HCT116 (cell line): Measurements from ENCODE around the gene OXER1. TPM values are rescaled to one million over a fixed set of nuclear protein-coding genes. Genes with fewer than 3 reads are reported as not detected.

Experiments used
- ATAC-seq: fragments of 200-7000 bp; cut with Tn5 transposase; 2 replicates; pipeline ENCODE4 v1.9.1; 2020; ENCODE audit warnings: mild to moderate bottlenecking, moderate library complexity
- BruUV-seq: library from RNA; stranded (reverse); fragments of 400-500 nt; replicated peaks from 2 replicates; lab custom pipeline; 2021; lab: Mats Ljungman, UMichigan
- CTCF ChIA-PET: fragments of 300-600 bp; sonication (Branson Sonifier 250); formaldehyde crosslinking; loops from one replicate; lab custom pipeline; 2021; ENCODE audit warnings: antibody characterized with exemption; lab: Charles Lee
- POLR2A ChIA-PET: fragments of 300-600, 350-600 bp; sonication (Branson Sonifier 250); formaldehyde crosslinking; loops from one replicate; lab custom pipeline; 2021; ENCODE audit warnings: antibody characterized with exemption; lab: Charles Lee
- RAD21 ChIA-PET, 2 experiments: fragments of 300-600 bp; sonication (Branson Sonifier 250); formaldehyde crosslinking; loops; one replicate each; lab custom pipeline; 2023; ENCODE audit warnings: low total read pairs in 2 of 2; ENCODE audit not compliant: uncharacterized antibody in 2 of 2, unreplicated experiment in 2 of 2, low non-redundant PET in 1 of 2; lab: Charles Lee
- DNase-seq: peaks from one replicate; pipeline ENCODE4 v3.0.0-alpha.2; 2010; ENCODE audit warnings: low read depth, low spot score
- H2AFZ ChIP-seq: fragments of 200-600 bp; shearing (Covaris generic), sonication (generic); 2 replicates; pipeline ENCODE4 v1.6.1; 2017; ENCODE audit warnings: low read depth, mixed run types, mixed read lengths, antibody characterized with exemption, low read length; ENCODE audit not compliant: poor library complexity, severe bottlenecking
- H3K27ac ChIP-seq: 2 replicates; pipeline ENCODE4 v1.5.1; 2012; ENCODE audit warnings: low read depth, low read length
- H3K27me3 ChIP-seq: fragments of 200-600 bp; sonication (generic); 2 replicates; pipeline ENCODE4 v1.6.1; 2016; ENCODE audit warnings: mixed run types, low read length, mixed read lengths; ENCODE audit not compliant: insufficient read depth
- H3K36me3 ChIP-seq, 2 experiments: fragments of 200-500 bp in 1 of 2; fragments of 200-600 bp in 1 of 2; sonication (Bioruptor generic) in 1 of 2; sonication (generic) in 1 of 2; 2 replicates each; pipeline versions ENCODE4 v1.5.1 to v1.6.1; 2014 to 2016; ENCODE audit warnings: low read length in 2 of 2, inconsistent platforms in 1 of 2, mixed read lengths in 1 of 2, mixed run types in 1 of 2; ENCODE audit not compliant: insufficient read depth in 2 of 2, control insufficient read depth in 1 of 2
- H3K4me1 ChIP-seq, 2 experiments: fragments of 200-600 bp in 1 of 2; sonication (generic) in 1 of 2; 2 replicates each; pipeline versions ENCODE4 v1.5.1 to v1.6.1; 2012 to 2017; ENCODE audit warnings: low read length in 2 of 2, inconsistent platforms in 1 of 2, mild to moderate bottlenecking in 1 of 2, mixed read lengths in 1 of 2, mixed run types in 1 of 2, moderate library complexity in 1 of 2; ENCODE audit not compliant: insufficient read depth in 2 of 2, control insufficient read depth in 1 of 2
- H3K4me2 ChIP-seq: fragments of 200-600 bp; sonication (generic); 2 replicates; pipeline ENCODE4 v1.6.1; 2017; ENCODE audit warnings: mixed run types, low read length, mixed read lengths
- H3K4me3 ChIP-seq, 2 experiments: fragments of 200-600 bp in 1 of 2; sonication (generic) in 1 of 2; replicated peaks in 1 of 2; 2 replicates each; pipeline ENCODE4 v1.5.1; 2011 to 2016; ENCODE audit warnings: low read length in 2 of 2, control low read depth in 1 of 2, low read depth in 1 of 2, mild to moderate bottlenecking in 1 of 2, mixed read lengths in 1 of 2, mixed run types in 1 of 2
- H3K79me2 ChIP-seq: fragments of 200-600 bp; sonication (generic); 2 replicates; pipeline ENCODE4 v1.6.1; 2017; ENCODE audit warnings: mild to moderate bottlenecking, mixed run types, low read length, moderate library complexity, mixed read lengths; ENCODE audit not compliant: insufficient read depth
- H3K9ac ChIP-seq: fragments of 200-600 bp; sonication (generic); 2 replicates; pipeline ENCODE4 v1.6.1; 2016; ENCODE audit warnings: low read length, mixed read lengths
- H3K9me2 ChIP-seq: fragments of 200-600 bp; sonication (generic), shearing (Covaris generic); 2 replicates; pipeline ENCODE4 v1.6.1; 2017; ENCODE audit warnings: mixed run types, mild to moderate bottlenecking, moderate library complexity; ENCODE audit not compliant: insufficient read depth
- H3K9me3 ChIP-seq, 2 experiments: fragments of 200-500 bp in 1 of 2; fragments of 200-600 bp in 1 of 2; sonication (Bioruptor generic) in 1 of 2; sonication (generic) in 1 of 2; 2 replicates each; pipeline ENCODE4 v1.6.1; 2014 to 2017; ENCODE audit warnings: low read length in 2 of 2, mixed read lengths in 2 of 2, inconsistent platforms in 1 of 2, low read depth in 1 of 2, mild to moderate bottlenecking in 1 of 2, mixed run types in 1 of 2, moderate library complexity in 1 of 2; ENCODE audit not compliant: control insufficient read depth in 1 of 2, insufficient read depth in 1 of 2
- H4K20me1 ChIP-seq: fragments of 200-600 bp; sonication (generic), shearing (Covaris generic); 2 replicates; pipeline ENCODE4 v1.6.1; 2017; ENCODE audit warnings: mixed run types, mild to moderate bottlenecking, moderate library complexity; ENCODE audit not compliant: insufficient read depth
- CBX3 ChIP-seq: IDR thresholded peaks from 2 replicates; pipeline ENCODE4 v1.6.1; 2012; ENCODE audit warnings: low read depth
- ELF1 ChIP-seq: IDR thresholded peaks from 2 replicates; pipeline ENCODE4 v1.6.1; 2012; ENCODE audit warnings: low read depth, borderline replicate concordance
- FOSL1 ChIP-seq: IDR thresholded peaks from 2 replicates; pipeline ENCODE4 v1.6.1; 2012; ENCODE audit warnings: low read depth
- MAX ChIP-seq: IDR thresholded peaks from 2 replicates; pipeline ENCODE4 v1.6.1; 2012
- RAD21 ChIP-seq: IDR thresholded peaks from 2 replicates; pipeline ENCODE4 v1.6.1; 2012; ENCODE audit warnings: low read depth, mild to moderate bottlenecking
- REST ChIP-seq: IDR thresholded peaks from 2 replicates; pipeline ENCODE4 v1.6.1; 2012; ENCODE audit warnings: low read depth
- SIN3A ChIP-seq: IDR thresholded peaks from 2 replicates; pipeline ENCODE4 v1.6.1; 2012; ENCODE audit warnings: low read depth
- SP1 ChIP-seq: IDR thresholded peaks from 2 replicates; pipeline ENCODE4 v1.6.1; 2012; ENCODE audit warnings: low read depth
- intact Hi-C: fragments of 100-400 bp; cut with micrococcal nuclease; formaldehyde crosslinking; loops from 2 replicates; pipeline ENCODE4 v1.10.0; 2022
- total RNA-seq: library from RNA; stranded (reverse); gene quantifications from one replicate; pipeline ENCODE4 v1.2.1, GENCODE V29; 2021; ENCODE audit not compliant: unreplicated experiment

Gene OXER1
- total RNA-seq, 1 experiment from 2014 or later, result not detected

- 0 out of 4 replicates have a peak, but pooled peaks cover 0 to 5% of the 10 kb centered on the region in 2 experiments for H3K9me3 ChIP-seq
- no peak overlapping the region for H3K4me3 ChIP-seq
- RAD21 ChIA-PET, result no interaction called here
- no peak overlapping the region for H3K4me2 ChIP-seq
- H3K27me3 ChIP-seq, result no peaks in the 10 kb centered on the region
- no peak overlapping the region for H2AFZ ChIP-seq
- H3K36me3 ChIP-seq, result no peaks in the 10 kb centered on the region
- no peaks in the 10 kb centered on the region for H3K9me2 ChIP-seq
- POLR2A ChIA-PET, result no interaction called here
- H4K20me1 ChIP-seq, result no peaks in the 10 kb centered on the region
- DNase-seq, result no peak
- H3K9ac ChIP-seq, result no peak overlapping the region
- no peaks in the 10 kb centered on the region for H3K79me2 ChIP-seq
- no peak for TF ChIP-seq ELF1
- TF ChIP-seq MAX, result no peak
- TF ChIP-seq REST, result no peak
- TF ChIP-seq SIN3A, result no peak
- TF ChIP-seq FOSL1, result no peak
- TF ChIP-seq CBX3, result no peak
- no peak for TF ChIP-seq SP1
- no peak for TF ChIP-seq RAD21
- H3K27ac ChIP-seq, result no peak overlapping the region
- no peak for ATAC-seq
- no TSS peak for BruUV-seq
- H3K4me1 ChIP-seq, result no peaks in the 10 kb centered on the region
- intact Hi-C loops, result no loop called here
- CTCF ChIA-PET, result no interaction called here
Measured at GRCh38 chr2:42781181-42781580, 17.2 kb upstream of the OXER1 start.
